ENCODE results near the gene VKORC1L1. TPM values are rescaled to one million over a fixed set of nuclear protein-coding genes. Genes with fewer than 3 reads are reported as not detected.
"Not testable (repeated sequence)": the region's sequence is repeated elsewhere in the genome, so short reads cannot be mapped to it uniquely, and the experiment has no call there.

VKORC1L1 gene
- total RNA-seq, 1 experiment from 2014 or later, result 30.9 TPM

DNA sequence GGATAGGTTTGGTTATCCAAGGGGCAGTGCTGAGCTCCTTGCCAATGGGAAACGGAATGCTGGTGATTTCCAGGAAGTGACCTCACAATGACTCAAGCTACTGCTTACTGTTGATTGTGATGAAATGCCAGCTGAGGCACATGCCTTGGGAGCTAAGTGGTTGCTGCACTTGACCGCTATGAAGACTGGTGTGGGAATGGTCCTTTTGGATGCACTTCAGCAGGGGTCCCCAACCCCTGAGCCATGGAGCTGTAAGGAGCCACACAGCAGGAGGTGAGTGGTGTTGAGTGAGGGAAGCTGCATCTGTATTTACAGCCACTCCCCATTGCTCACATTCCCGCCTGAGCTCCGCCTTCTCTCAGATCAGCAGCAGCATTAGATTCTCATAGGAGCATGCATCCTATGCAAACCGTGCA, 35.3 kb upstream of the VKORC1L1 start:
- peak; percentile 16 for DNase-seq (ENCODE audit: low read depth, low spot score)
- H3K9me3 ChIP-seq (ENCODE audit: control insufficient read depth in 1 of 2, insufficient read depth in 1 of 2, low read depth in 1 of 2, low read length in 2 of 2); ATAC-seq; BruUV-seq (replicated peaks); H3K79me2 ChIP-seq (ENCODE audit: insufficient read depth, low read length); H3K36me3 ChIP-seq (ENCODE audit: control insufficient read depth in 1 of 2, insufficient read depth in 2 of 2, low read length in 2 of 2); H2AFZ ChIP-seq (ENCODE audit: low read depth, low read length, poor library complexity, severe bottlenecking); H3K4me3 ChIP-seq (replicated peaks in 1 of 2; ENCODE audit: low read depth in 1 of 2, low read length in 2 of 2); H3K9me2 ChIP-seq (ENCODE audit: insufficient read depth); RAD21 ChIA-PET (ENCODE audit: low non-redundant PET in 1 of 2, low total read pairs in 2 of 2, uncharacterized antibody in 2 of 2, unreplicated experiment in 2 of 2); H3K9ac ChIP-seq (ENCODE audit: low read length); CTCF ChIA-PET; intact Hi-C loops (cut with micrococcal nuclease); H3K27ac ChIP-seq (ENCODE audit: low read depth, low read length); POLR2A ChIA-PET; H3K27me3 ChIP-seq (ENCODE audit: insufficient read depth, low read length); H4K20me1 ChIP-seq (ENCODE audit: insufficient read depth): not testable (repeated sequence)
- H3K4me1 ChIP-seq (ENCODE audit: control insufficient read depth in 1 of 2, insufficient read depth in 2 of 2, low read length in 2 of 2), result peaks cover 2 to 13% of the 10 kb centered on the region in 2 experiments; a peak in 2 of 4 replicates
- TF ChIP-seq, protein P1, sequence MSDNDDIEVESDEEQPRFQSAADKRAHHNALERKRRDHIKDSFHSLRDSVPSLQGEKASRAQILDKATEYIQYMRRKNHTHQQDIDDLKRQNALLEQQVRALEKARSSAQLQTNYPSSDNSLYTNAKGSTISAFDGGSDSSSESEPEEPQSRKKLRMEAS (IDR thresholded peaks at IDR 0.05), result peak; percentile 51
- H3K4me2 ChIP-seq (ENCODE audit: low read length), result peak overlapping the region; percentile 45

DNA sequence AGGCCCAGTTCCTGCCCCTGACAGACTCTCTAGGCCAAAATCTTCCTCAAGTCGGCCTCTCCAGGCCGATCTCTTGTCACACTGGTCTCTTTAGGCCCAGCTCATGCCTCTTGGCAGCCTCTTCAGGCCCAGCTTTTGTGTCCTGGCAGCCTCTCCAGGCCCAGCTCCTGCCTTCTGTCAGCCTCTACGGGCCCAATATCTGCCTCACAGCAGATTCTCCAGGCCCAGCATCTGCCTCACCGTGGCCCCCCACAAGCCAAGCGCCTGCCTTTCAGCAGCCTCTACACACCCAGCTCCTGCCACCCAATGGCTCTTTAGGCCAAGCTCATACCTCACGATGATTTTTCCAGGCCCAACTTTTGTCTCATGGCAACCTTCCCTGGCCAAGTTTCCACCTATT, 33.0 kb upstream of the VKORC1L1 start:
- BruUV-seq (replicated peaks), result no TSS peak
- Histone ChIP-seq H2AFZ (ENCODE audit: low read depth, low read length, poor library complexity, severe bottlenecking) (no peak overlapping the region), H3K9me2 (ENCODE audit: insufficient read depth) (no peaks in the 10 kb centered on the region), H3K4me2 (ENCODE audit: low read length) (no peak overlapping the region), H3K9ac (ENCODE audit: low read length) (no peak overlapping the region), H3K4me3 (replicated peaks in 1 of 2; ENCODE audit: low read depth in 1 of 2, low read length in 2 of 2) (no peak overlapping the region), H3K36me3 (ENCODE audit: control insufficient read depth in 1 of 2, insufficient read depth in 2 of 2, low read length in 2 of 2) (no peaks in the 10 kb centered on the region), H3K27ac (ENCODE audit: low read depth, low read length) (no peak overlapping the region), H3K27me3 (ENCODE audit: insufficient read depth, low read length) (no peaks in the 10 kb centered on the region), H3K4me1 (ENCODE audit: control insufficient read depth in 1 of 2, insufficient read depth in 2 of 2, low read length in 2 of 2) (peaks cover 2 to 13% of the 10 kb centered on the region in 2 experiments; a peak in 2 of 4 replicates), H4K20me1 (ENCODE audit: insufficient read depth) (no peaks in the 10 kb centered on the region), H3K9me3 (ENCODE audit: control insufficient read depth in 1 of 2, insufficient read depth in 1 of 2, low read depth in 1 of 2, low read length in 2 of 2) (no peaks in the 10 kb centered on the region), H3K79me2 (ENCODE audit: insufficient read depth, low read length) (no peaks in the 10 kb centered on the region)
- ChIA-PET CTCF (interaction anchor here (0.6 to 1.1 kb wide), 3 partner anchors 36 to 118 kb away, joined by 3 to 4 read pairs (median 3); no protein-coding TSS in a partner anchor), RAD21 (ENCODE audit: low non-redundant PET in 1 of 2, low total read pairs in 2 of 2, uncharacterized antibody in 2 of 2, unreplicated experiment in 2 of 2) (interaction anchor here in 1 of 2 experiments (1.1 kb wide), 1 partner anchor 69 kb away, joined by 4 read pairs; no protein-coding TSS in a partner anchor), POLR2A (no interaction called here)
- TF ChIP-seq, protein P2, sequence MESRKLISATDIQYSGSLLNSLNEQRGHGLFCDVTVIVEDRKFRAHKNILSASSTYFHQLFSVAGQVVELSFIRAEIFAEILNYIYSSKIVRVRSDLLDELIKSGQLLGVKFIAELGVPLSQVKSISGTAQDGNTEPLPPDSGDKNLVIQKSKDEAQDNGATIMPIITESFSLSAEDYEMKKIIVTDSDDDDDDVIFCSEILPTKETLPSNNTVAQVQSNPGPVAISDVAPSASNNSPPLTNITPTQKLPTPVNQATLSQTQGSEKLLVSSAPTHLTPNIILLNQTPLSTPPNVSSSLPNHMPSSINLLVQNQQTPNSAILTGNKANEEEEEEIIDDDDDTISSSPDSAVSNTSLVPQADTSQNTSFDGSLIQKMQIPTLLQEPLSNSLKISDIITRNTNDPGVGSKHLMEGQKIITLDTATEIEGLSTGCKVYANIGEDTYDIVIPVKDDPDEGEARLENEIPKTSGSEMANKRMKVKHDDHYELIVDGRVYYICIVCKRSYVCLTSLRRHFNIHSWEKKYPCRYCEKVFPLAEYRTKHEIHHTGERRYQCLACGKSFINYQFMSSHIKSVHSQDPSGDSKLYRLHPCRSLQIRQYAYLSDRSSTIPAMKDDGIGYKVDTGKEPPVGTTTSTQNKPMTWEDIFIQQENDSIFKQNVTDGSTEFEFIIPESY (IDR thresholded peaks at IDR 0.05; ENCODE audit: extremely low read depth, insufficient replicate concordance, low read length), result no peak
- TF ChIP-seq, protein P3, sequence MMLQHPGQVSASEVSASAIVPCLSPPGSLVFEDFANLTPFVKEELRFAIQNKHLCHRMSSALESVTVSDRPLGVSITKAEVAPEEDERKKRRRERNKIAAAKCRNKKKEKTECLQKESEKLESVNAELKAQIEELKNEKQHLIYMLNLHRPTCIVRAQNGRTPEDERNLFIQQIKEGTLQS (IDR thresholded peaks at IDR 0.05), result no peak
- TF ChIP-seq, protein P4, sequence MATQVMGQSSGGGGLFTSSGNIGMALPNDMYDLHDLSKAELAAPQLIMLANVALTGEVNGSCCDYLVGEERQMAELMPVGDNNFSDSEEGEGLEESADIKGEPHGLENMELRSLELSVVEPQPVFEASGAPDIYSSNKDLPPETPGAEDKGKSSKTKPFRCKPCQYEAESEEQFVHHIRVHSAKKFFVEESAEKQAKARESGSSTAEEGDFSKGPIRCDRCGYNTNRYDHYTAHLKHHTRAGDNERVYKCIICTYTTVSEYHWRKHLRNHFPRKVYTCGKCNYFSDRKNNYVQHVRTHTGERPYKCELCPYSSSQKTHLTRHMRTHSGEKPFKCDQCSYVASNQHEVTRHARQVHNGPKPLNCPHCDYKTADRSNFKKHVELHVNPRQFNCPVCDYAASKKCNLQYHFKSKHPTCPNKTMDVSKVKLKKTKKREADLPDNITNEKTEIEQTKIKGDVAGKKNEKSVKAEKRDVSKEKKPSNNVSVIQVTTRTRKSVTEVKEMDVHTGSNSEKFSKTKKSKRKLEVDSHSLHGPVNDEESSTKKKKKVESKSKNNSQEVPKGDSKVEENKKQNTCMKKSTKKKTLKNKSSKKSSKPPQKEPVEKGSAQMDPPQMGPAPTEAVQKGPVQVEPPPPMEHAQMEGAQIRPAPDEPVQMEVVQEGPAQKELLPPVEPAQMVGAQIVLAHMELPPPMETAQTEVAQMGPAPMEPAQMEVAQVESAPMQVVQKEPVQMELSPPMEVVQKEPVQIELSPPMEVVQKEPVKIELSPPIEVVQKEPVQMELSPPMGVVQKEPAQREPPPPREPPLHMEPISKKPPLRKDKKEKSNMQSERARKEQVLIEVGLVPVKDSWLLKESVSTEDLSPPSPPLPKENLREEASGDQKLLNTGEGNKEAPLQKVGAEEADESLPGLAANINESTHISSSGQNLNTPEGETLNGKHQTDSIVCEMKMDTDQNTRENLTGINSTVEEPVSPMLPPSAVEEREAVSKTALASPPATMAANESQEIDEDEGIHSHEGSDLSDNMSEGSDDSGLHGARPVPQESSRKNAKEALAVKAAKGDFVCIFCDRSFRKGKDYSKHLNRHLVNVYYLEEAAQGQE (IDR thresholded peaks at IDR 0.05; ENCODE audit: low read depth), result no peak
- no peak for TF ChIP-seq POLR2AphosphoS5 (IDR thresholded peaks at IDR 0.05; ENCODE audit: low read depth, low read length)
- TF ChIP-seq, protein P5, sequence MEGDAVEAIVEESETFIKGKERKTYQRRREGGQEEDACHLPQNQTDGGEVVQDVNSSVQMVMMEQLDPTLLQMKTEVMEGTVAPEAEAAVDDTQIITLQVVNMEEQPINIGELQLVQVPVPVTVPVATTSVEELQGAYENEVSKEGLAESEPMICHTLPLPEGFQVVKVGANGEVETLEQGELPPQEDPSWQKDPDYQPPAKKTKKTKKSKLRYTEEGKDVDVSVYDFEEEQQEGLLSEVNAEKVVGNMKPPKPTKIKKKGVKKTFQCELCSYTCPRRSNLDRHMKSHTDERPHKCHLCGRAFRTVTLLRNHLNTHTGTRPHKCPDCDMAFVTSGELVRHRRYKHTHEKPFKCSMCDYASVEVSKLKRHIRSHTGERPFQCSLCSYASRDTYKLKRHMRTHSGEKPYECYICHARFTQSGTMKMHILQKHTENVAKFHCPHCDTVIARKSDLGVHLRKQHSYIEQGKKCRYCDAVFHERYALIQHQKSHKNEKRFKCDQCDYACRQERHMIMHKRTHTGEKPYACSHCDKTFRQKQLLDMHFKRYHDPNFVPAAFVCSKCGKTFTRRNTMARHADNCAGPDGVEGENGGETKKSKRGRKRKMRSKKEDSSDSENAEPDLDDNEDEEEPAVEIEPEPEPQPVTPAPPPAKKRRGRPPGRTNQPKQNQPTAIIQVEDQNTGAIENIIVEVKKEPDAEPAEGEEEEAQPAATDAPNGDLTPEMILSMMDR (IDR thresholded peaks at IDR 0.05 in 2 of 3, conservative IDR thresholded peaks at IDR 0.05 in 1 of 3; ENCODE audit: borderline replicate concordance in 1 of 3, insufficient read depth in 1 of 3, low read depth in 2 of 3, low read length in 2 of 3), result no peak
- TF ChIP-seq FOSL1 (IDR thresholded peaks at IDR 0.05; ENCODE audit: low read depth), result no peak
- TF ChIP-seq SP1 (IDR thresholded peaks at IDR 0.05; ENCODE audit: low read depth), result no peak
- no peak for TF ChIP-seq SIN3A (IDR thresholded peaks at IDR 0.05; ENCODE audit: low read depth)
- DNase-seq (ENCODE audit: low read depth, low spot score) (no peak), ATAC-seq (no peak)
- intact Hi-C loops (cut with micrococcal nuclease), result no loop called here

Measured in HCT116 (cell line).